NCI-H1092 treated with DMSO at 0.1 percent for 48 hours (cell line): ENCODE results near the gene DDHD1.
A peak's percentile ranks its signal among the peaks of the same experiment; 100 is the strongest.
"Not testable (repeated sequence)": the region's sequence is repeated elsewhere in the genome, so short reads cannot be mapped to it uniquely, and the experiment has no call there.

ENCODE experiments used
- DNase-seq: peaks from one replicate; lab custom pipeline; 2025; lab: John Stamatoyannopoulos, UW

DDHD1 gene

DNA sequence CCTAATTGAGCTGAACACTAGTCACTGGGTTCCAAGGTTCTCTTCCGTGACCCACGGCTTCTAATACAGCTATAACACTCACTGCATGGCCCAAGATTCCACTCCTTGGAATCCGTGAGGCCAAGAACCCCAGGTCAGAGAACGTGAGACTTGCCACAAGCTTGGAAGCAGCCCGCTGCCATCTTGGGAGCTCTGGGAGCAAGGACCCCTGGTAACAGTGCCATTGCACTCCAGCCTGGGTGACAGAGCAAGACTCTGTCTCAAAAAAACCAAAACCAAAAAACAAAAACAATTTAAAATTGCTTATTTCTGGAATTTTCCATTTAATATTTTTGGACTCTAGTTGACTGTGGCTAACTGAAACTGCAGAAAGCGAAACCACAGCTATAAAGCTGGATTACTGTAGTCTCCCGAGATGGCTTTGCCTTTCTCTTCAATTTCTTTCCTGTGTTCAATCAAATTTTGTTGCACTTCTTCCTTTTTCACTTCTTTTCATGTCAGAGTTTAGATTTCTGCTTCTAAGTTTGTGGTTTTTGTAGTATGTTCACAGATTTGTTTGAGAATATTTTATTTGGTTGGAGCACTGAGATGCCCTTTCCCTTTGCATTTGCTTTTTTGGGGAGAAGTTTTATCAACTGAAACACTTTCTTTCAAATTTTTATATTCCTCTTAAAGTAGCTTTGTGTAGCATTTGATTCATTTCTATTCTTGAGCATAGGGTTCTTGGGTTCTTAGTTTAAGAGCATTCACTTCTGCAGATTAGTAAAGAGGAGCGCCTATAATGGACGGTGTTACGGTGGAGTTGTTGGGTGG lies 44.6 kb downstream of the DDHD1 start:
- DNase-seq: no peak

DNA sequence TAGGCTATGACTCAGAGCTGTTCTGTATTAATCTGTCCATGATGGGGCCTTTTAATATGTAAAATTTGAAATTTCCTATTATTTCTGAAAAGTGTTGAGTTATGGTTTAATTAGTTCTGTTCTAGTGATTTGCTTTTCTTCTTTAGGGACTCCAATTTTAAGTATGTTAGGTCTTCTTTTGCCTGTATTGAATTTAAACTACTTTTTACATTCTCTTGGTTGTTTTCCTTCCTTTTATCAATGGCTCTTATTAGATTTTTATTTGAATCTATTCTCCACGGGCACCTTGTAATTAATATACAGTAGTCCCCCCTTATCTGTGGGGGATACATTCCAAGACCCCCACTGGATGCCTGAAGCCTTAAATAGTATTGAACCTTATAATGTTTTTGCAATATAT lies 46.4 kb downstream of the DDHD1 start:
- DNase-seq: no peak

DNA sequence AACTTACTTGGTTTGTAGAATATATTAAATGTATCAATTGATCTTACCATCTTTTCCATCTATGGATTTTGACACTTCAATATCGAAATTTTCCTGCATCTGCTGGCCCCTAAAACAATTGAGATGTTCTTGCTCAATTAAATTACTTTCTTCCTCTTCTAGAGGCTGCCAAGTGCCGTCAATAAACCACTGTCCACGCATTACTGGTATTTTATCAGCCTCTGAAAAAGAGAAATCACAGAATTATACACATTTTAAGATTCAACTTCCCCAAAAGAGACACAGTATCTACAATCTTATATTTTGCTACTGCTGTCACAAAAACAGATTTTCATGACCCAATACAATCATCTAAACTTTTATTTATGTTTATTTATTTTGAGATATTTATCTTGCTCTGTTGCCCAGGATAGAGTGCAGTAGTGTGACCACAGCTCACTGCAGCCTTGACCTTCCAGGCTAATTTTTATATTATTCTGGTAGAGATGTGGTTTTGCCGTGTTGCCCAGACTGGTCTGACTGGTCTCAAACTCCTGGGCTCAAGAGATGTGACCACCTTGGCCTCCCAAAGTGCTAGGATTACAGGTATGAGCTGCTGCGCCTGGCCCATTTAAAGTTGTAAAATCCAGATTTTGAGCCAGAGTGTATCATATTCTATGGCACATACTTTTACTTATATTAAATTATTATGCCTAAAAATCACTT lies 49.3 kb downstream of the DDHD1 start:
- no peak for DNase-seq

DNA sequence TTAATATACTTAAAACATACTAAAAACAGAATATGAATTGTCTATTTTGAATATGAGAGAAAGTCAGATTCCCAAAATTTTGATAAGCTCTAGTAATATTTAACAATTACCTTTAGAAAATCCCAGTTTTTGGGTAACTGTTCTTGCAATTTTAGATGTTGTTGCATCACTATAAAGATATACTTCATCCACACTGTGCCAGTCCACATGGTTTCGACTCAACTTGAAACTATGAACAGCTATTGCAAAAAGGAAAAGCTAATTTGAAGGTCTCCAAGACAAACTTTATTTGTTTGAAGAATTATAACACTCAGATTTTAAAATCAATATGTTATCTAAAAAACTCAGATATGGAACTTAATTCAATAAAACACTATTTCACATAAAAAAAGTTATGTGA lies 59.9 kb downstream of the DDHD1 start:
- no peak for DNase-seq

DNA sequence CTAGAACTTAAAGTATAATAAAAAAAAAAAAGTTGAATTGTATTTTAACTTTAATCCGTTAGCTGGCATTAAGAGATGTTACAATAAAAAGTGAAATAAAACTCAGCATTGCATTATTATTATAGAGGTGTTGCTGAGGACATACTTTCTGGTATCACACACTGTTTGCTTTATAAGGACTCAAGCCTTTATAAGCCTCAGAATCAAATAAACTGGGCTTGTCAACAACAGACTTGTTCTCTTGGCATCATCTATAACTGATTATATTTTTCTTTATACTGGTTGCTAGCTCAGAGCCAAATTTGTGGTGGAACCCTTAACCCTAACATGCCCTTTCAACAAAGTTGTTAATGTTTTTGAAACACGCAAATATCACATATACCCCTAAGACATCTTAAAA lies 62.3 kb downstream of the DDHD1 start:
- DNase-seq: no peak

DNA sequence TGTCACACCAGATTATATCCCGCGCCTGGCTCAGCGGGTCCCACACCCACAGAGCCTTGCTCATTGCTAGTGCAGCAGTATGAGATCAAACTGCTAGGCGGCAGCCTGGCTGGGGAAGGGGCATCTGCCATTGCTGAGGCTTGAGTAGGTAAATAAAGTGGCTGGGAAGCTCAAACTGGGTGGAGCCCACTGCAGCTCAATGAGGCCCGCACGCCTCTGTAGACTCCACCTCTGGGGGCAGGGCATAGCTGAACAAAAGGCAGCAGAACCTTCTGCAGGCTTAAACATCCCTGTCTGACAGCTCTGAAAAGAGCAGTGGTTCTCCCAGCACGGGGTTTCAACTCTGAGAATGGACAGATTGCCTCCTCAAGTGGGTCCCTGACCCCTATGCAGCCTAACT lies 68.2 kb downstream of the DDHD1 start:
- not testable (repeated sequence) for DNase-seq

DNA sequence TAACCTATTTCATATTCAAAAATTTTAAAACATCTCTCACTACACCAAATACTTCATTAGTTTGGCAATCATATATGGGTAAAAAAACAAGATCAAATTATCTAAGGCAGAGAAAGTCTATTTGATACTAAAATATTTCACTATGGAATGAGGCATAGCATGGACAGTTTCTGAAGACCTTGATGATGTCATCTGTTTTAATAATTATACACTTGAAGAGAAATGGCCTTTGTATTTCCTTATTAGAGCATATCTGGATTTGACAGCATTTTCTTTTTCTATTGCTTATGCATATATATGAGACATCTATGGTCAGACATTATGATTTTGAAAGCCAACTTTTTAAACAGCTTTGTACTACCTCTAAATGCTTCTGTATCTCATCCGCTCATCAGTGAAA lies 88.6 kb downstream of the DDHD1 start:
- no peak for DNase-seq

DNA sequence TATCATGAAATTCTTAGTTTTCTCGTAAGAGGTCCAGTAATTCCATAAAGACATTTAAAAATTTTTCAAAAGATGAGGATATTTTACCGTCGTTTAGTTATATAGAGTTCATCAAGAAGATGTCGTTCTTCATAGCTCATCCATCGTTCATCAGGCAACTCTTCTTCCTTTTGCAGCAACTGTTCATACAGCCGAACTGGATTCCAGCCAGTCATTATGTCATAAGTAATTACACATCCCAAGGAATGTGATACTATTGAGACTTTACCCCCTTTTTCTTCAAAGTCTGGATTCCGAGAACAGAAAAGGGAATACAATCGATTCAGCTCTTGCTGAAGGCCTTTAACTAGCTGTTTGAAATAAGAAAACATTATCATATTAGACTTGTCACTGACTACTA lies 90.3 kb downstream of the DDHD1 start:
- DNase-seq: no peak

DNA sequence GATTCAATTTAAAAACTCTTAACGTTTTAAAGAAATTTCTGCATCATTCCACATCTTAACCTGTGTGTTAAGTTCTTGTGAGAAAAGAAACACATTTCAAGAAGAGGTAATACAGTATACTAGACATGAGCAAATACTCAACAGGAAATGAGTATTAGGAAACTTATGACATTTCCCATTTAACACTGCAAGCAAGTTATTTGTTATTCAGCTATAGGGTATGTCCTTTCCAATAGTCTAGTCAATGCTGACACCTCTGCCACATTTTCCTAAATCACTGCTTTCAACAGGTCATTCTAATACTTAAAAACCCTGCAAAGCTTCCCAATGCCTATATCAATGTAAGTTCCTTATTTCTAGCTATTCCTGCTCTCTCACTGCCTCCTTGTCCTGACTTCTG lies 93.1 kb downstream of the DDHD1 start:
- DNase-seq: no peak

DNA sequence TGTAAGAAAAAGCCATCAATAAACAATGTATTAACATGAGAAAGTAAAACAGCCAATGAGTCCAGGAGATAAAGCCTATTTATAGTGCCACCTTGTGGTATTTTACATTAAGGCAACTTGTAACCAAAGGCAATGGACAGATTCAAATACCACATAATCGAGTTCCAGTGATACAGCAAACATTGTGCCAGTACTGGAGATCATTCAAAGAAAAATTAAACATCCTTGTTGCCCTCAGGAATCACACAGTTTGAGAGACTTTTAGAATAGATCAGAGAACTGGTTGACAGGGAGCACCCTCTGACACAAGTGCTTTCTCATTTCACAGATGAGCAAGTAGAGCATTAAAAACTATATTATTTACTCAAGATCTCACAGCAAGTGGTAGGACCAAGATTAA lies 98.1 kb downstream of the DDHD1 start:
- peak; percentile 61 for DNase-seq

DNA sequence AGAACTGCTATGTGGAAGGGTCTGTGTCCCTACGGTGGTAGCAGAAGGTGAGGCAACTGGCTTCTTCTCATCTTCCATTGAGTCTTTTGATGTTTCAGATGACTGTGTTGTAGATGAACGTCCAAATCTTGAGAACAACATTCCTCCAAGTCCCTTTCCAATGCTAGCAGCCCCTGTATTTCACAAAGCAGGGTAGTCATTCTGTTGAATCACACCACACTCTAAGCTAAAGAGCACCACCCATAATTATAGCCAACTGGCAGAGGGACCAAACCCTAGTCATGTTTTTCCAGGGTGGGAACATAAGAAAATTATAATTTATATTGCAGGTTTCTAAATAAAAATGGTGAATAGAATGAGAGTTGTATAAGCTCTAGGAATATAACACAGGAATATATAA lies 98.7 kb downstream of the DDHD1 start:
- no peak for DNase-seq

DNA sequence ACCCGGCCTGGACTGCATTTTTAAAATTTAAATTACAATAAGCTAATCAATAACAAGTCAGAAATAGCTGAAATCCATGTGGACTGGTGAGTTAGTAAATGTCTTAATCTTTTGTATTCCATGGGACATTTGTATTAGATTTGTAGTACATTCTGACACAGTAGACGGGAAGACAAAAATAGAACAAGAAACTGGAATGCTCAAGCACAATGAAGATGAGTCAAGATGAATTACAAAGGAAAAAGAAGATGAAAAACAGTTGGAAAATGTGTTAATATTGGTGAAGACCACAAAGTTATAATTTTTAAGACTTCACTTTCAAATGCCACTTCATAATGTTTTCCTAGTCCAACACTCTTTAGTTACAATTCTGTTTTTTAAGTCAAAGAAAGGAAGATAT lies 104.5 kb downstream of the DDHD1 start:
- no peak for DNase-seq

DNA sequence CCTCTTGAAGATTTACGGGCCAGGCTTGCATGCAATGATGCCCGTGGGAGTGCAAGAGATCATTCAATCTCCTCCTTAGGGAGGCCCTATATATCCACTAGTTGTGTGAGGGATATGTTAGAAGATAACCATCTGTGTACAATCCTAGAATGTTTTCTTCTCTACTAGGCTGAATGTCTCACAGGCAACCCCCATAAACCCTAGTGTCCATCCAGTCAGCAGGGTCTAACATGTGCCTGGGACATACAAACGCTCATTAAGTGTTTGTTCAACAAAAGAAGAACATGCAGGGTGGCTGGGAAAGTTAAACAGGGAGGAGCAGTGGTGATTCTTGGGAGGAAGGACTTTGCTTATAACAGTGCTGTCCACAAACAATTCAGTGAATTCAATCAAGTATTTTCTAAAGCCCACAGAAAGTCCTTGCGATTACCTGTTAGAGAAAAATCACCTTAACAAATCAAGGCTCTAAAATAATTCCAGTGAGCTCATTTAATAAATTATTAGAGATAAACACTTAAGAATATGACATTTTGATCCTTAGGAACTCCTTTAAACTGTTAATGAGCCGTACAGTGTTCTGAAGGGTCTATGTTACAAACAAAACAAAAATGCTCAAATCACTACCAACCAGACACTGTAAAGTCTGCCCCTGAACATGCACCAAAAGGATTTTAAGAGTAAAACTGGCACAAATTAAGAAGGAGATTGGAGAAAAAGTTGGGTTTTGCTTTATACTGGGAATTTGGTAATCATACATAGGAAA lies 105.6 kb downstream of the DDHD1 start:
- no peak for DNase-seq

DNA sequence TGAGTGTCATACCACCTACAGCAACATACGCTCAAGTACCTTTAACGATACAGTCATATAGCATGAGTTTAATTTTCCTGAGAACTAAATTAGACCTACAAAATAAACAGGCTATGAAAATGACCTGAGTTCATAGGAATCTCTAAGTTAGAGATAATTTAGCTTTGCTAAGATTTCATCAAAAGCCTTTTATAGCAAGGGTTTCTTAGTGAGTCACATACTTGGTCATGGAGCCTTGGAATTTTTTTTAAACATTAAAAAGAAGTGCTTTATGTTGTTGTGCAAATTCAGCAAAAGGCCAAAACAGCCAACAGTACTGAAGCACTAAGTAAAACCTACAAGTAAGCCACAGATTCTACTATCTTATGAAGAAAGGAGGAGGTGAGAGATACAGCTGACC lies 108.6 kb downstream of the DDHD1 start:
- no peak for DNase-seq

DNA sequence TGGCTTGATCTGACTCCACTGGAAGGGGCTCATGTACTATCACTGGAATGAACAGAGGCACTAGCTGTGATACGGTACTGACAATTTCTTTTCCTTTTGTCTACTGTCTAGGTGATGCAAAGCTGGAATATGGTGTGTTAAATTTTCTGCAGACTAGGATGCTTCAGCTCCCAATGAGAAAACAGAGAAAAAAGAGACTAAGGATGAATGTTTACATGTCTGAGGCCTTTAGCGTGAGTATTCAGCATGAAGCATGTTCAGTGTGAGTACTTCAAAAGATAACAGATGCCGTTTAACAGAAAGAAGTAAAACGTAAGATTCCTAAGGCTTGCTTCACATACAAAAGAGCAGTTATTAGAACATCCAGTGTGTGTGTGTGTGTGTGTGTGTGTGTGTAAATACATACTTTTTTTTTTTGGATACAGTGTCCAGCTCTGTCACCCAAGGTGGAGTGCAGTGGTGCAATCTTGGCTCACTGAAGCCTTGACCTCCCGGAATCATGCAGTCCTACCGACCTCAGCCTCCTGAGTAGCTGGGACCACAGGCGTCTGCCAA lies 110.0 kb downstream of the DDHD1 start:
- DNase-seq: no peak

DNA sequence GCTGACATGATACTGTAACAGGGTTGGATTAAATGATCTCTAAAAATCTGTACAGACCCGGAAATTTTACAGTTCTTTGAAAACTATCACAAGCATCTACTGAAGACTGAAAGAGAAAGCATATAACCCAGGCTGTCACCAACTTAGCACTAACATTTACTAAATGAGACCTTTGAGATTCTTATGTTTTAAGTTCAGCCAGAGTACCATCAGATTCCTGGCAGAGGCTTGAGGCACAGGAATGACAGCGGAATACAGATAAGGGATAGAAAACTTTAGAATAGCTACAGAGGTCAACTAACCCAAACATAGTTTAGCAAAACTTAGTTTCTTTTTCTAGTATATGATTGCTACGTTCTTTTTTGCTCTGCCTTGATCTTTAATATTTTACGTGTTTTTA lies 110.6 kb downstream of the DDHD1 start:
- DNase-seq: no peak

DNA sequence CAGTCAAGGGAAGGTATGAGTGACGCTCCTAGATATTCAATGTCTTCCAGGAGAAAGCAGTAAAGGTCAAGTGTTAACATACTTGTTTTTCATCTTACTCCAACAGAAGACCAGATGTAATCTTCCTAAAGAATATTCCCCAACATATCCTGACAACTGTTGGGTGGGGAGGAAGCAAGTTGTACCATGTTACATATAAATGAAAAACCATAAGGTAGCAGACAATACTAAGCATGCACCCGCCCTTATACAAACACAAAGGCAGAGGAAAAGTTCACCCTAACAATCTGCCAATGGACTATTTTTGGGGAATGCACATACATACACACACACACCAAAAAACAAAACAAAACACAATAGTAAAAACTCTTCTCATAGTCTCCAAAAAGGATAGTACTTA lies 112.1 kb downstream of the DDHD1 start:
- DNase-seq: no peak

DNA sequence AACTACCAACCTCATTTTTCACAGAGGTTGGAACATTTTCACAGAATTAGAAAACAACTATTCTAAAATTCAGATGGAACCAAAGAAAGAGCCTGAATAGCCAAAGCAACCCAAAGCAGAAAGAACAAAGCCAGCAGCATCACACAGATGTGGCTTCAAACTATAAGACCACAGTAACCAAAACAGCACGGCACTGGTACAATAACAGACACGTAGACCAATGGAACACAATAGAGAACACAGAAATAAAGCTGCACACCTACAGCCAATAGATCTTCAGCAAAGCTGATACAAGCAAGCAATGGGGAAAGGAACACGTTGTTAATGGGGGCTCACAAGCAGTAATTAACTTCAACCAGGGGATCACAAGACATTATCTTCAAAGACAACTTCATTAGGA lies 114.5 kb downstream of the DDHD1 start:
- no peak for DNase-seq

DNA sequence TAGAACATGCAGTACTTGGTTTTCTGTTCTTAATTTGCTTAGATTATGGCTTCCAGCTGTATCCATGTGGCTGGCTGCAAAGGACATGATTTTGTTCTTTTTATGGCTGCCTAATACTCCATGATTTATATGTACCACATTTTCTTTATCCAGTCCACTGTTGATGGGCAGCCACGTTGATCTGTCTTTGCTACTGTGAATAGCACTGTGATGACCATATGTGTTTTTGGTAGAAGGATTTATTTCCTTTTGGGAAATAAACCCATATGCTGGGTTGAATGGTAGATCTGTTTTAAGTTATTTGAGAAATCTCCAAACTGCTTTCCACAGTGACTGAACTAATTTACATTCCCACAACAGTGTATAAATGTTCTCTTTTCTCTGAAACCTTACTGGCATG lies 116.1 kb downstream of the DDHD1 start:
- no peak for DNase-seq

DNA sequence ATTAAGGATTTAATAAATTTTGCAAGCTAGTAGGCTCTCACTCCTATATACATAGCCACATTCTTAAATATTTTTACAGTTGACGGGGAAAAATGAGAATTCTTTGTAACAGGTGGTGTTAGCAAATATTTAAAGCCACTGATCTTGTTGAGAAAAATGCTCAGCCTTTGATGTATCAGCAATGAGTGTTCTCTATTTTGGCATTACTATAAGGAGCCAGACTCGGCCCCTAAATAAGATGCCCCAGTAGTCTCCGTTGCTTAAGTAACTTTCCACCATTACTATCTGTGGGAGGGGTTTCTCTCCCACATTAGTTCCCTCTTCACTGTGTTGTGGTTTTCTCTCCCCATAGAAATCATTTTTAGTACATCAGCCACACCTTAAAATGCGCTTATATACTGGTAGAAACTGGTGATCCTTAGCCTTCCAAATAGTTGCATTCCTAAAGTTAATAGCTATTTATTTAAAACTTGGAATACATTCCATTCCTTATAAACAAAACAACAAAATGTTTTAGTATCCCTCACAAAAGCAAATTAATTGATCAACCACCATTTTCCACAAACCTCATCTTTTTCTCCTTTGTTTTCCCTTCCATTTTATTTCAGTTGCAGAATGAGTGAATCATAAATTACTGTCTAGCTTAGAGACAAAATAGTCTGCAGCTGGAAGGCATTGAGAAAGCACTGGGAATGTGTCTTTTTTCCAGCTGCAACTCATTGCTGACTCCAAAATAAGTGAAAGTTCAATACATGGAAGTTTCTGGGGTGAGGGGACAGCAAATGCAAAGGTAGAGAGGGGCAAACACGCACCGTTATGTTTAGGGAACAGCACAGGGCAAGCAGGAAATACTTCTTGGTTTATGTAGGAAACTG lies 117.5 kb downstream of the DDHD1 start:
- no peak for DNase-seq

DNA sequence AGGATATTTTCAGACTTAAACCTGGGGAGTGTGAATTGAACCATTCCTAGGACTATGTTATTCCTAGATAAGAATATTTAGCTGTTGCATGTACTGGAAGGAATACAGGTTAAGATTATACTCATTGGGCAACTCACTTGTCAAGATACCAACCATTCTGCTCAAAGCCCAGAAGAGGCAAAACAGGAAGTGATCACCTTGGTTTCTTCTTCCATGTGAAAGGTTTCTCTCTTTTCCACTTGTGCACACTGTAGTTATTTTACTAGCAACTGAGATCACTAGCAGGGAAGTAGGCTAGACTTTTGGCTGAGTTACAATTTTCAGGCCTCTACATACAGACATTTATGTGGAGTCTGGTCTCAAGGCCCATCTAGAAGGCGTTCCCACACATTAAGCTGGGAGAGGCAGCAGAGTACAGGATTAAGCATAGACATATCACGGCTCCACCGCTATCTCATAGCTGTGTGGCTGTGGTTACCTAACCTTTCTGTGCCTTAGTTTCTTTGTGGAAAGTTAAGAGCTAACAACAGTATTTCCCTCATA lies 118.4 kb downstream of the DDHD1 start:
- no peak for DNase-seq
